Gastroesophageal sphincter (tissue), 4 donors: ENCODE results near the gene SMARCA4. TPM values are rescaled to one million over a fixed set of nuclear protein-coding genes. Genes with fewer than 3 reads are reported as not detected.

Experiments used
- ATAC-seq: fragments of 150-250 bp; one replicate; pipeline ENCODE4 v1.9.1; 2016; ENCODE audit warnings: mild to moderate bottlenecking, moderate library complexity
- H3K27ac ChIP-seq, 4 donors: fragments of 200-600 bp; sonication (generic) in 3 of 4; 1 replicate in 3 of 4; 2 replicates in 1 of 4; pipeline ENCODE4 v1.5.1; 2016 to 2019
- H3K27me3 ChIP-seq: fragments of 200-600 bp; sonication (generic); one replicate; pipeline ENCODE4 v1.5.1; 2019
- H3K36me3 ChIP-seq, 2 donors: fragments of 200-600 bp; sonication (generic); one replicate each; pipeline ENCODE4 v1.5.1; 2019; ENCODE audit warnings: control low read depth in 1 of 2
- H3K4me1 ChIP-seq, 3 donors: fragments of 200-600 bp; sonication (generic); 1 replicate in 2 of 3; 2 replicates in 1 of 3; pipeline ENCODE4 v1.5.1; 2016 to 2019; ENCODE audit warnings: control low read depth in 2 of 3
- H3K4me3 ChIP-seq, 2 donors: fragments of 200-600 bp; sonication (generic); one replicate each; pipeline ENCODE4 v1.5.1; 2019; ENCODE audit warnings: mild to moderate bottlenecking in 1 of 2, moderate library complexity in 1 of 2
- H3K9me3 ChIP-seq, 3 donors: fragments of 200-600 bp; sonication (generic); one replicate each; pipeline ENCODE4 v1.5.1; 2017 to 2019; ENCODE audit warnings: control low read depth in 2 of 3
- EP300 ChIP-seq: sonication (generic); formaldehyde crosslinking; IDR thresholded peaks from one replicate; pipeline ENCODE4 v1.6.1; 2017; ENCODE audit warnings: antibody characterized with exemption, mild to moderate bottlenecking
- POLR2A ChIP-seq, 2 donors: fragments of 450-650 bp; IDR thresholded peaks; one replicate each; pipeline ENCODE4 v1.6.1; 2017; ENCODE audit warnings: antibody characterized with exemption in 2 of 2, mild to moderate bottlenecking in 2 of 2, moderate library complexity in 1 of 2
- POLR2AphosphoS5 ChIP-seq: sonication (generic); formaldehyde crosslinking; IDR thresholded peaks from one replicate; pipeline ENCODE4 v1.6.1; 2017; ENCODE audit warnings: antibody characterized with exemption
- WGBS, 2 donors: methylation state at CpG; one replicate each; pipeline ENCODE4 v1.1.5; 2018; ENCODE audit warnings: low coverage in 1 of 2; 5-methylcytosine and 5-hydroxymethylcytosine counted together
- total RNA-seq, 4 donors: library from RNA; depleted of rRNA; stranded (reverse); fragments of >200 nt; gene quantifications; one replicate each; pipeline ENCODE4 v1.1.0, GENCODE V29; 2016
- TF ChIP-seq, protein P1 (sequence below), 4 experiments: fragments of 200-600 bp in 2 of 4; fragments of 450-650 bp in 2 of 4; sonication (generic) in 1 of 4; IDR thresholded peaks; one replicate each; pipeline ENCODE4 v1.5.1; 2017 to 2019; ENCODE audit warnings: antibody characterized with exemption in 4 of 4, mild to moderate bottlenecking in 2 of 4, moderate library complexity in 2 of 4

SMARCA4 gene
- total RNA-seq, 4 donors from 2014 or later: 37.8 to 77.9 (median 51.1) TPM

DNA sequence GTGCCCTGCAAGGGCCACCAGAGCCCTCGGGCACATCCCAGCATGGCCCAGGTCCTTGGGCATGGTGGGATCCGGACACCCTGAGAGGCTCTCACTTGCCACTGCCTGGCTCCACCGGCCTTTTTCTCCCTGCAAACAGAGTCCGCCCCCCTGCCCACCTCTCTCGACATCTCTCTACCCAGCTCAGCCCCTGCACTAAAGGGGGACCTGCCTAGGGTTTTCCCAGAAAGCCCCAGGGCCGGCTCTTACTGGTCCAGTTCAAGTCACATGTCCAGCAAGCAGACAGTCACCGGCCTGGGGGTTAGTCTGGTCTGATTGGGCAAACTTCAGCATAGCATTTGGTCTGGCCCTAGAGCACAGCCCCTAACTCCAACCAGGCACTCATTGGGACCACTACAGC lies 52.9 kb downstream of the SMARCA4 start:
- H3K9me3 ChIP-seq: no peaks in the 10 kb centered on the region
- H3K4me1 ChIP-seq: no peaks in the 10 kb centered on the region
- H3K27me3 ChIP-seq: no peaks in the 10 kb centered on the region
- WGBS, 2 donors: no CpG with 5 or more reads among the region's 7 CpGs
- no peak overlapping the region for H3K27ac ChIP-seq
- TF ChIP-seq POLR2A (IDR thresholded peaks at IDR 0.05) (no peak), POLR2AphosphoS5 (no peak), EP300 (no peak)
- TF ChIP-seq, protein P1, sequence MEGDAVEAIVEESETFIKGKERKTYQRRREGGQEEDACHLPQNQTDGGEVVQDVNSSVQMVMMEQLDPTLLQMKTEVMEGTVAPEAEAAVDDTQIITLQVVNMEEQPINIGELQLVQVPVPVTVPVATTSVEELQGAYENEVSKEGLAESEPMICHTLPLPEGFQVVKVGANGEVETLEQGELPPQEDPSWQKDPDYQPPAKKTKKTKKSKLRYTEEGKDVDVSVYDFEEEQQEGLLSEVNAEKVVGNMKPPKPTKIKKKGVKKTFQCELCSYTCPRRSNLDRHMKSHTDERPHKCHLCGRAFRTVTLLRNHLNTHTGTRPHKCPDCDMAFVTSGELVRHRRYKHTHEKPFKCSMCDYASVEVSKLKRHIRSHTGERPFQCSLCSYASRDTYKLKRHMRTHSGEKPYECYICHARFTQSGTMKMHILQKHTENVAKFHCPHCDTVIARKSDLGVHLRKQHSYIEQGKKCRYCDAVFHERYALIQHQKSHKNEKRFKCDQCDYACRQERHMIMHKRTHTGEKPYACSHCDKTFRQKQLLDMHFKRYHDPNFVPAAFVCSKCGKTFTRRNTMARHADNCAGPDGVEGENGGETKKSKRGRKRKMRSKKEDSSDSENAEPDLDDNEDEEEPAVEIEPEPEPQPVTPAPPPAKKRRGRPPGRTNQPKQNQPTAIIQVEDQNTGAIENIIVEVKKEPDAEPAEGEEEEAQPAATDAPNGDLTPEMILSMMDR (IDR thresholded peaks at IDR 0.05): no peak
- no peak overlapping the region for H3K4me3 ChIP-seq
- peaks cover 0 to 100% of the 10 kb centered on the region in 2 donors for H3K36me3 ChIP-seq
- ATAC-seq: no peak

DNA sequence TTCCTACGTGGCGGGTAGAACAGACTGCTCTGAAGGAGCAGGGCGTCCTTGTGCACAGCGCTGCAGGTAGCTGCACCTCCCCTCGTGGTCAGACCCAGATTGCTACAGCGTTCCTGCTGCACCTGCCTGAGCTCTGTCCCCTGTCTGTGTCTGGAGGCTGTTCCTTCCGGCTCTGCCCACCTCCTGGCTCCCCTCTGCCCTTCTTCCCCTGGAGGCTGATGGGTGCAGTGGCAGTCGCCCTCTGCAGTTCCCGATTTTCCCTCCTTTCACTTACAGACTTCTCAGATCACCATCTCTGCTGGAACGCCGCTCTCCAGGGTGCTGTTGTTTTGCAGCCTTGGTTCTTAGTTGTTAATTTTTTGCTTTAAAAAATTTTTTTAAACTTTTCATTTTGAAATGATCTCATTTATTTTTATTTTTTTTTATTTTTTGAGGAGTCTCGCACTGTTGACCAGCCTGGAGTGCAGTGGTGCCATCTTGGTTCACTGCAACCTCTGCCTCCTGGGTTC lies 53.6 kb downstream of the SMARCA4 start:
- Histone ChIP-seq H3K4me1 (no peaks in the 10 kb centered on the region), H3K9me3 (no peaks in the 10 kb centered on the region), H3K27ac (no peak overlapping the region), H3K27me3 (no peaks in the 10 kb centered on the region), H3K4me3 (no peak overlapping the region), H3K36me3 (peaks cover 0 to 100% of the 10 kb centered on the region in 2 donors)
- no peak for TF ChIP-seq POLR2AphosphoS5
- TF ChIP-seq POLR2A (IDR thresholded peaks at IDR 0.05): no peak
- TF ChIP-seq, protein P1 (IDR thresholded peaks at IDR 0.05): no peak
- TF ChIP-seq EP300: no peak
- 88 to 97% methylated on average over 5 to 8 of the region's 12 CpGs for WGBS, 2 donors
- ATAC-seq: no peak

DNA sequence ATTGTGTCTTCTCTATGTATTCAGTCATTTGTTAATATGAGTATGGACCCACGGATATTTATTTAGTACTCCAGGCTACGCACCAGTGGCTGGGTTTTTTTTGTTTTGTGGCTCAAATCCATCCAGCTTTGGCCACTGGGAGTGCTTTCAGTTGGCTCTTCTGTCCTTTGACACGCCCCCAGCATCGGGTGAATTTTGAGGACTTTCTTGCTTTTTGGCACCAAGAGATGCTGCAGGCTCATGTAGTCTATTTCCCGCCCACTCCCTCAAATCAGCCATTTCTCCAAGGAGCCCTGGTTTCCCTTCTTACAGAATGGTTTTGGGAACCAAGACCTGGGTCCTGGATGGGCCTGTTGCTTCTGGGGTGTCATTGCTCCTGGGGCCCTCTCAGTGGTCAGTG lies 55.8 kb downstream of the SMARCA4 start:
- Histone ChIP-seq H3K36me3 (peaks cover 0 to 100% of the 10 kb centered on the region in 2 donors), H3K9me3 (no peaks in the 10 kb centered on the region), H3K4me3 (no peak overlapping the region), H3K4me1 (no peaks in the 10 kb centered on the region), H3K27me3 (no peaks in the 10 kb centered on the region), H3K27ac (no peak overlapping the region)
- TF ChIP-seq, protein P1 (IDR thresholded peaks at IDR 0.05): no peak
- TF ChIP-seq POLR2AphosphoS5: no peak
- TF ChIP-seq POLR2A (IDR thresholded peaks at IDR 0.05): no peak
- TF ChIP-seq EP300: no peak
- no peak for ATAC-seq
- 54 to 67% methylated on average over 1 to 5 of the region's 5 CpGs for WGBS, 2 donors

DNA sequence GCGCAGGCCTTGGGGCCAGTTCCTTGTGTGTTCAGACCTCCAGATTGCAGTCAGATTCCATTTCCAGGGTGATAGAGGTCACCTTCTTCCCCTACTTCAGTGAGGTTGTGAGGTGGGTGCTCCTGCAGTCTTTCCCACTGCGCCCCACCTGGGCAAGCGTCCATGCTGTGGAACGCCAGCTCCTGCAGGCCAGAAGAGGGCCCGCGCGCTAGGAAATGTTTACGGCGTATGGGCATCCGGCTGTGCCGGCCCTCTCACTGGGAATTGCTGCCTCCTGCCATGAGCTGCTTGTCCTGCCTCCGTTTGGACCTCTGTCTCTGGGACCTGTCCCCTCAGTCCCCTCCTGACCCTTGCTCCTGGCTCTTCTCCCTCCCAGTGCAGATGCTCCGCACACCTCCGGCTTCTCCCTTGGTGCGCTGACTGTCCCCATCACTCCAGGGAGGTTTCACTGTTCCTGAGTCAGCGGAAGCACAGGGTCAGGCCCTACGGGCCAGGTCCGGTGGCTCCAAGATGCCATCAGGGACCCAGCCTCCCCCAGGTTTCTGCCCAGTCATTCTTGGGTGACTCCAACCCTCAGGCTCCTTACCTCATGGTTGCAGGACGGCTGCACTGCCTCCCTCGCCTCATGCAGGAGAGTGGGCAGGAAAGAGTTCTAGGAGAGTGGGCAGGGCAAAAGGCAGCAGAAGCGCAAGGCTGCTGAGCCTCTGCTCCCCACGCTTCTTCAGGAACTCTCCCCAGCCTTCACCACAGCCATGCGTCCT lies 56.6 kb downstream of the SMARCA4 start:
- H3K4me3 ChIP-seq: no peak overlapping the region
- ATAC-seq: no peak
- H3K4me1 ChIP-seq: no peaks in the 10 kb centered on the region
- TF ChIP-seq POLR2A (IDR thresholded peaks at IDR 0.05) (no peak), EP300 (no peak), POLR2AphosphoS5 (no peak)
- TF ChIP-seq, protein P1 (IDR thresholded peaks at IDR 0.05): no peak
- no peaks in the 10 kb centered on the region for H3K9me3 ChIP-seq
- H3K27ac ChIP-seq: no peak overlapping the region
- WGBS, 2 donors: 90 to 91% methylated on average over 2 to 7 of the region's 23 CpGs
- H3K36me3 ChIP-seq: peaks cover 0 to 100% of the 10 kb centered on the region in 2 donors
- H3K27me3 ChIP-seq: no peaks in the 10 kb centered on the region

DNA sequence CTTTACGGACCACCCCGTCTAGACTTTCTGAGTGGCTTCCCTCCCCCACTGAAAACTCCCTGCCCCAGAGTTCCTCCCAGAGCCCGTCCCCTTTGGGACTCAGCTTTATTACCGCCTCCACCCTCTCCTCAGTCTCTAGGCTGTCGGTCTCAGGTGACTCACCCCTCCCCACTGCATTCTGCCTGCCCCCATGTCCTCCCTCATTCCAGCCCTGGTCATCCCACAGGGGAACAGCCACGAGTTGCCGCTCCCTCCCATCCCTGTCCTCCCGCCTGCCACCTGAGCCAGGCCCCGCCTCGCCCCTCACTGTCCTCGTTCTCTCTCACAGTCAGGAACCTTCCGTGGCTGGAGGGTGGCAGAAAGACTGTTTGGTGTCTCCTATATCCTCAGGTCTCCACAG lies 57.3 kb downstream of the SMARCA4 start:
- ATAC-seq: no peak
- no peaks in the 10 kb centered on the region for H3K27me3 ChIP-seq
- H3K4me3 ChIP-seq: no peak overlapping the region
- no peak overlapping the region for H3K27ac ChIP-seq
- WGBS, 2 donors: 58 to 87% methylated on average over 8 to 9 of the region's 12 CpGs
- H3K4me1 ChIP-seq: no peaks in the 10 kb centered on the region
- peaks cover 0 to 100% of the 10 kb centered on the region in 2 donors for H3K36me3 ChIP-seq
- TF ChIP-seq POLR2AphosphoS5 (no peak), POLR2A (IDR thresholded peaks at IDR 0.05) (no peak), EP300 (no peak)
- TF ChIP-seq, protein P1 (IDR thresholded peaks at IDR 0.05): no peak
- no peaks in the 10 kb centered on the region for H3K9me3 ChIP-seq
